MM.1S (cell line): ENCODE results near the gene FOXN3.

Experiments
- EZH2 ChIP-seq: fragments of 300-600 bp; sonication (generic); optimal IDR thresholded peaks from 2 replicates; pipeline ENCODE3; 2017; ENCODE audit warnings: low read depth, mild to moderate bottlenecking, antibody characterized with exemption, low read length, mixed read lengths
- TF ChIP-seq, protein P1 (sequence below): fragments of 300-600 bp; sonication (generic); IDR thresholded peaks from 2 replicates; pipeline ENCODE4 v1.5.1; 2016; ENCODE audit warnings: antibody characterized with exemption, low read length, mixed read lengths

DNA sequence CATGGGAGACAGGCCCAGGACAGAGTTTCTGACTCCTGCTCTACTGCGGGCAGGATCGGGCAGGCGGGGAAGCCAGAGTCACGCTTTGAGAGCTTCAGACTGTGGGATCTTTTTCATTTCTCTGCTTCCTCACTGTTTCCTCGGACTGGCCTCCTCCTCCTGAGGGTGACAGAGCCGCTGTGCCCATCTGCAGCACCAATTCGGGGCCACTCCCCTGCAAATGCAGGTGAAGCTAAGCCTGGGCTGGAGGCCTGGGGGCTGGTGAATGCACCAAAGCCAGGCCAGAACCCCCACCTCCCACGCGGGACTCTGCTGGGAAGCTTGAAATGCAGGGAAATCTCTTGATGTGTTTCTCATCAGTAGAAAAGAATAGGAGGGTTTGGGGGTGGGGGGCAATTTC is 77.5 kb downstream of the FOXN3 start:
- TF ChIP-seq, protein P1, sequence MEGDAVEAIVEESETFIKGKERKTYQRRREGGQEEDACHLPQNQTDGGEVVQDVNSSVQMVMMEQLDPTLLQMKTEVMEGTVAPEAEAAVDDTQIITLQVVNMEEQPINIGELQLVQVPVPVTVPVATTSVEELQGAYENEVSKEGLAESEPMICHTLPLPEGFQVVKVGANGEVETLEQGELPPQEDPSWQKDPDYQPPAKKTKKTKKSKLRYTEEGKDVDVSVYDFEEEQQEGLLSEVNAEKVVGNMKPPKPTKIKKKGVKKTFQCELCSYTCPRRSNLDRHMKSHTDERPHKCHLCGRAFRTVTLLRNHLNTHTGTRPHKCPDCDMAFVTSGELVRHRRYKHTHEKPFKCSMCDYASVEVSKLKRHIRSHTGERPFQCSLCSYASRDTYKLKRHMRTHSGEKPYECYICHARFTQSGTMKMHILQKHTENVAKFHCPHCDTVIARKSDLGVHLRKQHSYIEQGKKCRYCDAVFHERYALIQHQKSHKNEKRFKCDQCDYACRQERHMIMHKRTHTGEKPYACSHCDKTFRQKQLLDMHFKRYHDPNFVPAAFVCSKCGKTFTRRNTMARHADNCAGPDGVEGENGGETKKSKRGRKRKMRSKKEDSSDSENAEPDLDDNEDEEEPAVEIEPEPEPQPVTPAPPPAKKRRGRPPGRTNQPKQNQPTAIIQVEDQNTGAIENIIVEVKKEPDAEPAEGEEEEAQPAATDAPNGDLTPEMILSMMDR = no peak
- TF ChIP-seq EZH2 = no peak
